Measurements from ENCODE around the gene MAP2K6.

GRCh38 chr17:69367298-69367697 lies 47.2 kb upstream of the MAP2K6 start:
- TF ChIP-seq CTCF (IDR thresholded peaks at IDR 0.05) (no peak), POLR2A (IDR thresholded peaks at IDR 0.05) (no peak)
